IPS-11a (cell line): ENCODE measurements around the gene PRB4.
"Not testable (repeated sequence)": the region's sequence is repeated elsewhere in the genome, so short reads cannot be mapped to it uniquely, and the experiment has no call there.

Experiments
- H3K4me3 ChIP-seq: one replicate; pipeline ENCODE4 v1.5.1; 2013; ENCODE audit warnings: low read depth, low read length, control low read depth

The PRB4 gene

DNA sequence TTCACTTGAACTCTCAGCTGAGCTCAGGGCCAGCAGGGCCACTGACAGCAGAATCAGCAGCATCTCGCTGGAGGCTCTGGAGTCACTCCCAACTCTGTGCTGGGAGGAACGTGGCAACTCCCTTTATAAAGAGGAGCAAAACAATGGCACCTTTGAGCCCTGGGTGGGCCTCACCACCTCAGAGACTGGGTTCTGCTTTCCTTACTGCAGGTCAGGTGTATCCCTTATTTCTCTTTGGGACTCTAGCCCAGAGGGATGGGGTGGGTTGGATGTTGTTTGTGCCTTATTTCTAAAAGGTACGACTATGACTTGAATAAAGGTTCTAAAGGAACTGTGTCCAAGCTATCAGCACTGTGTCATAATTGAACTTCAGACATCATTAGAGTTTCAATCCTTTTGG is at the start of gene PRB4:
PRB4 (minus strand) TSS at position 101 of the 400 bp plus-strand sequence; CDS start at position 63, 38 bp downstream.
- H3K4me3 ChIP-seq: no peak within 1 kb of the TSS

DNA sequence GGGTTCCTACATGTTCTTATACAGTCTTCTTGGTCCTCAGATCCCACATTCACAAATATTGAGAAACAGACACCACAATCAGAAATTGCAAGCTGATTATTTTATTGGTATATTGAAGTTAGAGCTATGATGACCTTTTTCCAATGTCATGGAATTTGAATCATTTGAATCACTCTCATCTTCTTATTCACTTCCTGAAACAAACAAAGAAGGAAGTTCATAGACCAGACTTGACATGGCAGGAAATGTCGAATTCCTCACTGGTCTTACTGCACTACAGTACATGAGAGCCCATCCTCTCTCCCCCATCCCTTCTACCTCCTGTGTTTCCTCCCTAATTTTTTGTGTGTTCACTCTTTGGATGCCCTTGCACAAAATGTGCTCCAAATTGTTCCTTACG is 41.5 kb upstream of the PRB4 start:
- H3K4me3 ChIP-seq: not testable (repeated sequence)

DNA sequence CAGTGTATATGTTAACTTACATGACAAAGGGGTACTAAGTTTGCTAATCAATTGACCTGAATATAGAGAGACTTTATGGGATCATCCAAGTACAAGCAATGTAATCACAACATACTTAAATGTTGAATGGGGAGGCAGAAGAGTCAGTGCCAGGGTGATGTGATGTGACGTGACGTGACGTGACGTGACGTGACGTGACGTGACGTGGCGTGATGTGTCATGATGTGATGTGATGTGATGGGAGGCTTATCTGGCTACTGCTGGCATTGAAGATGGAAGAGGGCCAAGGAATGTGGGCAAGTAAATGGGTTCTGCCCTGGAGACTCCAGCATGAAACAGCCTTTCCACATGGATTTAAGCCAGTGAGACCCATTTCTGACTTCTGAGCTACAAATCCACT is 38.2 kb upstream of the PRB4 start:
- no peak overlapping the region for H3K4me3 ChIP-seq

DNA sequence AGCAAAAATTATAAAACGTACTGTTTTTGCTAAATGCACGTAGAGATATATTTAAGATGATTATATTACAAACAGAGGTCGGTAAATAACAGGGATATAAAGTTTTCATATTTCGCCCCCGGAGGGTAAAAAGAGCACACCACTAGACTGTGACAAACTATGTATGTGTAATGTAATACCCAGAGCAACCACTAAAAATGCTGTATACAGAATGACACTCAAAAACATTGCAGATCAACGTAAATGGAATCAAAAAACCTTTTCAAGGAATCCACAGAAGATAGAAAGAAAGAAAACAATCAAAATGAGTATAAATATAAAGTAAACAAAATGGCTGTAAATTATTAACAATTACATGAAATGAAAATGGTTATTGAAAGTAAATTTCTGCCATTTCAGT is 37.6 kb upstream of the PRB4 start:
- no peak overlapping the region for H3K4me3 ChIP-seq

DNA sequence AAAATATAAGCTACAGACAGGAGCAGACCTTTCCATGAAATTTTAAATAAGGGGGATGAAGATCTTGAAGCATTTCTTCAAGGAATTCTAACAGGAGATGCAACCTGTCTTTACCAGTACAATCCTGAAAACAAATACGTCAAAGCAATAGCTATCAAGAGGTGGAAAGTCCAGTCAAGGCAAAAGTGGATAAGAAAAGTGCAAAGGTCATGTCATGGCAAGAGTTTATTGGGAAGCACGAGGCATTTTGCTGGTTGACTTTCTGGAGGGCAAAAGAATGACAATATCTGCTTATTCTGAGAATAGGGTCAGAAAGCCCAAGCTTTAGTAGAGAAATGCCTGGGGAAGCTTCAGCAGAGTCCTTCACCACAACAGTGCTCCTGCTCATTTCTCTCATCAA is 34.3 kb upstream of the PRB4 start:
- no peak overlapping the region for H3K4me3 ChIP-seq

DNA sequence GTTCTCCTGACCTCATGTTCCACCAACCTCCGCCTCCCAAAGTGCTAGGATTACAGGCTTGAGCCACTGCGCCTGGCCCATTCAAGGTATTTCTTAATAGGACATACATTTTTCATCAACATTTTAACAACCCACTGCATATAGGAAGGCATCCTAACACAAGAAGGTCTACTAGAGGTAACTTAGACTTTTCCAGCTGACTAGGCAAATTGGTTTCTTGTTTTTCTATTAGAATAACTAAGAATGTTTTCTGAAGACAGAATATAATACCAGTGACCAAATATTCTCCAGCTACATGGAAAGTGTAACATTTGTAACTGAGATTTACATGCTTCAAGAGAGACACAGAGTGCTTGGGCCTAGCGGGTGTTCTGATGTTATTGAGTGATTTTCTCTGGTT is 14.2 kb upstream of the PRB4 start:
- no peak overlapping the region for H3K4me3 ChIP-seq

DNA sequence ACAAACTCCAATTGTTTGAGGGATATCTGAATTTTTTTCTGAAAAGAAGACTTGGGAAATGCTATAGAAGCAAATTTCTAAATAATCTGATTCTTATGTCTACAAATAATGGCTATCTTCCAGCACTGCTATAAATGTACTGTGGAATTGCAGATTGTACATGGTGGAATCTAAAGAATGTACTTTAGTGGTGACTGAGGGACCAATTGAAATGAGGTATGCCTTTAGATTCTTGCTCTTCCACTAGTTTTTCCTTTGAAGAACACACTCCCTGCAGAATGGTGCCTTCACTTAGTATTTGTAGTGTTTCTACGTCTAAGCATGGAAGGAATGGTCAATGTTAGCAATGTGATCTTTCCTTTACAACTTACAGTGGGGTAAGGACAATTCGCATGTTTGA is 11.7 kb upstream of the PRB4 start:
- H3K4me3 ChIP-seq: no peak overlapping the region

DNA sequence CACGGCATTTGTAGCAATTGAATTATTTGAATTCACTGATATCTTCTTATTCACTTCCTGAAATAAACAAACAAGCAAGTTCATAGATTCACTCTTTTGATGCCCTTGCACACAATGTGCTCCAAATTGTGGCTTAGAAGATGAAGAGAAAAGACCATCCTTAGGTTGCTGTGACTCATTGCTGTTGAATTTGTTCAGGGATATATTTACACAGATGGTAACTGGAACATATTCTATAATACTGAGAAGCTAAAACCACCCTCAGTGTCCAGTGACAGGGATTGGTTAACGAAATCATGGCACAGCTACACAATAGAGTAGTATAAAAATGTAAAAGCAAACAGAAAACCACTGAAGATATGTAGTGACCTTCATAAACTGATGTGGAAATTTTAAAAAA is 3.1 kb downstream of the PRB4 start:
- H3K4me3 ChIP-seq: no peak overlapping the region

DNA sequence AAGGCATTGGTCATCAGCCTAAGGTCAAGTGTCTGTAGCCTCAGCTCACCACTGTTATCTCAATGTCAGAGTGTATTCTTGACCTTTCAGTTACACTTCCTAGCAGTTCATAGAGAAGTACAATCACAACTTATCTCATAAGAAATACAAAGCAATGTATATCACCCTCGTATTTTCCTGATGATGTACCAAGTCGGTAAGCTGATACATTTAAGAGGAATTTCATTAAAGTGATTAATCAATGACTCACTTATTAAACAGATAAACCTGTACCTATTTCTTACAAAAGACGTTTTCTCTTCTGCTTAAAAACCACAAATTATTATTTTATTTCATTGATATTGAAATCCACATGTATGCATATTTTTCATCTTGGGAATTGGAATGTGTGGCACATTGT is 36.8 kb downstream of the PRB4 start:
- H3K4me3 ChIP-seq: no peak overlapping the region

DNA sequence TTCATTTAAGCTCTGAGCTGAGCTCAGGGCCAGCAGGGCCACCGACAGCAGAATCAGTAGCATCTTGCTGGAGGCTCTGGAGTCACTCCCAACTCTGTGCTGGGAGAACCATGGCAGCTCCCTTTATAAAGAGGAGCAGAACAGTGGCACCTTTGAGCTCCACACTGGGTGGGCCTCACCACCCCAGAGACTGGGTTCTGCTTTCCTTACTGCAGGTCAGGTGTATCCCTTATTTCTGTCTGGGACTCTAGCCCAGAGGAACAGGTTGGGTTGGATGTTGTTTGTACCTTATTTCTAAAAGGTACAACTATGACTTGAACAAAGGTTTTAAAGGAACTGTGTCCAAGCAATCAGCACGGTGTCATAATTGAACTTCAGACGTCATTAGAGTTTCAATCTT is 40.6 kb downstream of the PRB4 start, which contains the start of gene PRB3:
PRB3 (minus strand) TSS at position 101 of the 400 bp plus-strand sequence; CDS start at position 63, 38 bp downstream.
- no peak within 1 kb of the TSS for H3K4me3 ChIP-seq

DNA sequence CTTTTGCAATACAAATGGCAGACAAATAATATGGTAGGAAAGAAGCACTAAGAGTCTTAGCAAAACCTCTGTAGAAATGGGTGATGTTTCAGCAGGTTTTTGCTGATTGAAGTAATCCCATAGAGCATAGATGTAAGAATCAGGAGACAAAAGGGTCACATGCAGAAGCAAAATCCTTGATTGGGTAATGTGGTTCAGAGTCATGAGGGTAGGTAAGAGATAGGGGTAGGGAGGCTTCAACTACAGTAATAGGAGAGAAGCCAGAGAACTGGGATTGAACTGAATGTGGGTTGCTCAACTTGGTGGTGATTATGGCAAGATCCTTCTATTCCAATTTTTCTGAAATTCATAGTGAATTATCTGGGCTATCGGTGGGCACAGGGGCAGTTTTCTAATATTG is 45.7 kb downstream of the PRB4 start:
- no peak overlapping the region for H3K4me3 ChIP-seq
